Measurements from ENCODE around the gene WDR18. TPM values are rescaled to one million over a fixed set of nuclear protein-coding genes. Genes with fewer than 3 reads are reported as not detected.

WDR18 gene
- total and polyA plus RNA-seq, 2 donors from 2014 or later, result 40.3 to 77.2 TPM

GRCh38 chr19:992670-993055 is 8.5 kb downstream of the WDR18 start:
- Histone ChIP-seq H3K27ac (ENCODE audit: low read depth in 2 of 2, low read length in 2 of 2) (peak overlapping the region; percentile 54 to 87), H3K9me3 (ENCODE audit: control insufficient read depth in 2 of 3, insufficient read depth in 1 of 3, low read length in 3 of 3) (no peaks in the 10 kb centered on the region), H3K27me3 (ENCODE audit: control insufficient read depth, insufficient read depth, low read length) (peaks cover 3% of the 10 kb centered on the region), H3K9ac (ENCODE audit: low read length in 3 of 3) (no peak overlapping the region), H3K4me1 (ENCODE audit: control insufficient read depth in 2 of 3, insufficient read depth in 2 of 3, low read depth in 1 of 3, low read length in 3 of 3) (peaks cover 0 to 15% (median 14%) of the 10 kb centered on the region in 3 donors), H3K4me3 (ENCODE audit: low read length in 3 of 3) (no peak overlapping the region), H3K36me3 (ENCODE audit: control insufficient read depth in 2 of 3, insufficient read depth in 3 of 3, low read length in 3 of 3) (peaks cover 0 to 3% (median 0%) of the 10 kb centered on the region in 3 donors)
- no peak for TF ChIP-seq CTCF (IDR thresholded peaks at IDR 0.05; ENCODE audit: borderline replicate concordance, extremely low read depth, insufficient read depth)
- intact Hi-C loops (cut with DNase I), result no loop called here
- FAIRE-seq, result no peak
- DNase-seq, result no peak

- H3K9ac ChIP-seq (ENCODE audit: low read length in 3 of 3), result no peak overlapping the region
- FAIRE-seq (no peak), DNase-seq (peak in 1 of 5 donors; percentile 46)
- H3K27ac ChIP-seq (ENCODE audit: low read depth in 2 of 2, low read length in 2 of 2), result peak overlapping the region; percentile 29 to 87
- intact Hi-C loops (cut with DNase I), result no loop called here
- peaks cover 0 to 15% (median 14%) of the 10 kb centered on the region in 3 donors for H3K4me1 ChIP-seq (ENCODE audit: control insufficient read depth in 2 of 3, insufficient read depth in 2 of 3, low read depth in 1 of 3, low read length in 3 of 3)
- no peak overlapping the region for H3K4me3 ChIP-seq (ENCODE audit: low read length in 3 of 3)
- H3K9me3 ChIP-seq (ENCODE audit: control insufficient read depth in 2 of 3, insufficient read depth in 1 of 3, low read length in 3 of 3), result no peaks in the 10 kb centered on the region
- H3K27me3 ChIP-seq (ENCODE audit: control insufficient read depth, insufficient read depth, low read length), result peaks cover 11% of the 10 kb centered on the region
- H3K36me3 ChIP-seq (ENCODE audit: control insufficient read depth in 2 of 3, insufficient read depth in 3 of 3, low read length in 3 of 3), result peaks cover 0 to 3% (median 0%) of the 10 kb centered on the region in 3 donors
- no peak for TF ChIP-seq CTCF (IDR thresholded peaks at IDR 0.05; ENCODE audit: borderline replicate concordance, extremely low read depth, insufficient read depth)
Measured at GRCh38 chr19:993361-993830, 9.3 kb downstream of the WDR18 start.

- Histone ChIP-seq H3K9me3 (ENCODE audit: control insufficient read depth in 2 of 3, insufficient read depth in 1 of 3, low read length in 3 of 3) (no peaks in the 10 kb centered on the region), H3K4me1 (ENCODE audit: control insufficient read depth in 2 of 3, insufficient read depth in 2 of 3, low read depth in 1 of 3, low read length in 3 of 3) (peaks cover 0 to 15% (median 14%) of the 10 kb centered on the region in 3 donors), H3K27me3 (ENCODE audit: control insufficient read depth, insufficient read depth, low read length) (peaks cover 11% of the 10 kb centered on the region), H3K9ac (ENCODE audit: low read length in 3 of 3) (no peak overlapping the region), H3K27ac (ENCODE audit: low read depth in 2 of 2, low read length in 2 of 2) (peak overlapping the region; percentile 29 to 72), H3K36me3 (ENCODE audit: control insufficient read depth in 2 of 3, insufficient read depth in 3 of 3, low read length in 3 of 3) (peaks cover 0 to 3% (median 0%) of the 10 kb centered on the region in 3 donors), H3K4me3 (ENCODE audit: low read length in 3 of 3) (no peak overlapping the region)
- intact Hi-C loops (cut with DNase I), result no loop called here
- no peak for TF ChIP-seq CTCF (IDR thresholded peaks at IDR 0.05; ENCODE audit: borderline replicate concordance, extremely low read depth, insufficient read depth)
- FAIRE-seq, result no peak
- DNase-seq, result peak in 1 of 5 donors; percentile 83
Measured at GRCh38 chr19:993831-994393, 9.8 kb downstream of the WDR18 start.
